ENCODE results near the gene NPBWR2. TPM values are rescaled to one million over a fixed set of nuclear protein-coding genes. Genes with fewer than 3 reads are reported as not detected.

NPBWR2 gene
- total RNA-seq, 3 donors from 2014 or later (not counting 1 experiment from before 2014, with no cell fraction given) = not detected

DNA sequence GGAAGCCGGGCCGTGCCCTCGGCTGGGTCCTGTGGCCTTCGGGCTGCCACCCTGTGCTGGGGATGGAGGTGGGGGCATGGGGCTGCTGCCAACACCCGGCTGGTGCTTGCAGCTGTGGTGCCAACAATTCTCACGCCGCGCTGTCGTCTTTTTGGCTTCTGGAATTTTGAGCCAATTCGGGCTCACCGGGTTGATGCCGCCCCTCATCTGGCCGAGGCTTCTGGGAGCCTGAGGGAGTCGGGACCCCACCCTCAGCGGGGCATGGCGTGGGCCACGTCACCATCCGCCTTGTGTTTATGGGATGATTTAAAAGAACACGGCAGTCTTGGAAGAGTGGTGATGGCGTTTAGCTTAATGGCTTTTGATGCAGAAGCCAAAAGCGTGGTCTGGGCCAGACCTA is 8.7 kb upstream of the NPBWR2 start:
- H3K27ac ChIP-seq (ENCODE audit: low read length) = no peak overlapping the region
- Mint-ChIP-seq H3K36me3 (no peaks in the 10 kb centered on the region), H3K4me1 (peaks cover 8% of the 10 kb centered on the region in 2 donors), H3K27ac (no peak overlapping the region), H3K4me3 (no peak overlapping the region), H3K27me3 (ENCODE audit: low read depth in 2 of 2) (no peaks in the 10 kb centered on the region), H3K9me3 (no peaks in the 10 kb centered on the region)
- no peak for ATAC-seq
- no peak for DNase-seq
- intact Hi-C loops (cut with micrococcal nuclease) = no loop called here
- H3K4me3 ChIP-seq (ENCODE audit: low read length) = no peak overlapping the region
- no peaks in the 10 kb centered on the region for H3K27me3 ChIP-seq (ENCODE audit: control insufficient read depth, insufficient read depth, low read length)
- TF ChIP-seq, protein P1, sequence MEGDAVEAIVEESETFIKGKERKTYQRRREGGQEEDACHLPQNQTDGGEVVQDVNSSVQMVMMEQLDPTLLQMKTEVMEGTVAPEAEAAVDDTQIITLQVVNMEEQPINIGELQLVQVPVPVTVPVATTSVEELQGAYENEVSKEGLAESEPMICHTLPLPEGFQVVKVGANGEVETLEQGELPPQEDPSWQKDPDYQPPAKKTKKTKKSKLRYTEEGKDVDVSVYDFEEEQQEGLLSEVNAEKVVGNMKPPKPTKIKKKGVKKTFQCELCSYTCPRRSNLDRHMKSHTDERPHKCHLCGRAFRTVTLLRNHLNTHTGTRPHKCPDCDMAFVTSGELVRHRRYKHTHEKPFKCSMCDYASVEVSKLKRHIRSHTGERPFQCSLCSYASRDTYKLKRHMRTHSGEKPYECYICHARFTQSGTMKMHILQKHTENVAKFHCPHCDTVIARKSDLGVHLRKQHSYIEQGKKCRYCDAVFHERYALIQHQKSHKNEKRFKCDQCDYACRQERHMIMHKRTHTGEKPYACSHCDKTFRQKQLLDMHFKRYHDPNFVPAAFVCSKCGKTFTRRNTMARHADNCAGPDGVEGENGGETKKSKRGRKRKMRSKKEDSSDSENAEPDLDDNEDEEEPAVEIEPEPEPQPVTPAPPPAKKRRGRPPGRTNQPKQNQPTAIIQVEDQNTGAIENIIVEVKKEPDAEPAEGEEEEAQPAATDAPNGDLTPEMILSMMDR (IDR thresholded peaks at IDR 0.05) = no peak
- 95% methylated on average over 21 of the region's 21 CpGs for WGBS (ENCODE audit: insufficient coverage)
- peaks cover 10% of the 10 kb centered on the region for H3K4me1 ChIP-seq (ENCODE audit: control insufficient read depth, insufficient read depth, low read length)
- no peaks in the 10 kb centered on the region for H3K36me3 ChIP-seq (ENCODE audit: control insufficient read depth, insufficient read depth, low read length)
- H3K9me3 ChIP-seq (ENCODE audit: control insufficient read depth, insufficient read depth, low read length) = no peaks in the 10 kb centered on the region

DNA sequence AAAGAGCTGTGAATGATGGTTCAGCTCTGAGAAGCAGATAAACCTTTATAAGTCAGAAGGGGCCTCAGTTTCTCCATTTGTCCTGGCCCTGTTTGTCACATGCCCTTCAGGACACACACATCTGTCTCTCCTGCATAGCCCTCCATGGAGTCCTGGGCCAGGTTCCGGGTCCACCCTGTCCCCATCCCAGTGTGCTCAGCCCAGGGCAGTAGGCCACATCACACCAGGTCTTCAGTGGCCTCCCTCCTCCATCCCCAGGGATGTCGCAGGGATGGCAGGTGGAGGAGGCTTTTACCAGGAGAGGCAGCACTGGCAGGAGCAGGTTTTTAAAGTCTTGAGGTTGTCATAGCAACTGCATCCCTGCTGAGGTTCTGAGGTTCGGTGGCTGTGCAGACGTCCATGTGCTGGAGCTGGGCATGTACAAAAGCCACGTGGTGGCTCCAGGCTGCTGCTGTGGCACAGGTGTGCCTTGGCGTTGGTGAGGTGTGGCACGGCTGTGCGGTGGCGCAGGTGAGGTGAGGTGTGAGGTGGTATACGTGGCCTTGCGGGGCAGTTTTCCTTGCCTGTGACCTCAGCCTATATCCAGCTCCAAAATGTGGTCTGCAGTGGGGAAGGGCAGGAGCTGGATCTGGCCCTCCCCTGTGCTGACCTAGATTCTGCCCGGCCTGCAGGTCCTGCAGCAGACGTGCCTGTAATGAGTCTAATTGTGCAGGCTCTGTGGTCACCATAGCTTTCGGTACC is 8.0 kb upstream of the NPBWR2 start:
- Histone ChIP-seq H3K27me3 (ENCODE audit: control insufficient read depth, insufficient read depth, low read length) (no peaks in the 10 kb centered on the region), H3K27ac (ENCODE audit: low read length) (no peak overlapping the region), H3K4me1 (ENCODE audit: control insufficient read depth, insufficient read depth, low read length) (peaks cover 6% of the 10 kb centered on the region), H3K9me3 (ENCODE audit: control insufficient read depth, insufficient read depth, low read length) (no peaks in the 10 kb centered on the region), H3K4me3 (ENCODE audit: low read length) (no peak overlapping the region), H3K36me3 (ENCODE audit: control insufficient read depth, insufficient read depth, low read length) (no peaks in the 10 kb centered on the region)
- no peak for DNase-seq
- 81% methylated on average over 13 of the region's 14 CpGs for WGBS (ENCODE audit: insufficient coverage)
- Mint-ChIP-seq H3K27me3 (ENCODE audit: low read depth in 2 of 2) (no peaks in the 10 kb centered on the region), H3K27ac (no peak overlapping the region), H3K9me3 (no peaks in the 10 kb centered on the region), H3K4me3 (no peak overlapping the region), H3K4me1 (peaks cover 6% of the 10 kb centered on the region in 2 donors), H3K36me3 (no peaks in the 10 kb centered on the region)
- intact Hi-C loops (cut with micrococcal nuclease) = no loop called here
- ATAC-seq = no peak
- TF ChIP-seq, protein P1 (IDR thresholded peaks at IDR 0.05) = no peak

DNA sequence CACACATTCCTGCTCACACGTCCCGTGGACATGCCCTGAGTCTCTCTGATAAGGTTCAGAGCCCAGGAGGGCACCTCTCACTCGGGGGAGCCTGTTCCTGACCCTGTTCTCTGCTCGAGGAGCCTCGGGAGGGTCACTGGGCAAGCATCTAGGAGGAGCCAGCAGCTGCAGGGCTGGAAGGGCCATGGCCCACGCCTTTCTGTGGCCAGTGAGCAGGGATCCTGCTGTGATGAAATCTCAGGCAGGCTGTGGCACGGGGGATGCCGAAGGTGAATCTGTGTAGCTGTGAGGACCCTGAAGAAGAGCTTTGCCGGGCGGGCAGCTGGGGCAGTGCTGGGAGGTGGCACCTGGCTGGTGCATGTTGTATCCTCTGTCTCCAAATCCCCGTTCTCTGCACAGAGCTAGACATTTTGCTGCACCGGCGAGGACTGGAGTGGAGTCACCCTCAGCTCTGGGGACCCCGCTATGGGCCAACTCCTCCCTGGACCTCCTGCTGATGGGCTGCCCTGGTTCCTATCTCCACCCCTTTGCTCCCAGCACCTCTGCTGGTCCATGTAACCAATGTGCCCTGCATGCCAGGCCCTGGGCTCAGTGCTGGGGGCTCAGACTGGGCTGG is 7.1 kb upstream of the NPBWR2 start:
- Mint-ChIP-seq H3K4me3 (no peak overlapping the region), H3K27ac (no peak overlapping the region), H3K4me1 (no peaks in the 10 kb centered on the region), H3K27me3 (ENCODE audit: low read depth in 2 of 2) (no peaks in the 10 kb centered on the region), H3K36me3 (no peaks in the 10 kb centered on the region), H3K9me3 (no peaks in the 10 kb centered on the region)
- intact Hi-C loops (cut with micrococcal nuclease) = no loop called here
- no peak overlapping the region for H3K4me3 ChIP-seq (ENCODE audit: low read length)
- H3K36me3 ChIP-seq (ENCODE audit: control insufficient read depth, insufficient read depth, low read length) = no peaks in the 10 kb centered on the region
- no peaks in the 10 kb centered on the region for H3K27me3 ChIP-seq (ENCODE audit: control insufficient read depth, insufficient read depth, low read length)
- WGBS (ENCODE audit: insufficient coverage) = 88% methylated on average over 14 of the region's 14 CpGs
- ATAC-seq = no peak
- no peaks in the 10 kb centered on the region for H3K4me1 ChIP-seq (ENCODE audit: control insufficient read depth, insufficient read depth, low read length)
- TF ChIP-seq, protein P1 (IDR thresholded peaks at IDR 0.05) = no peak
- no peak overlapping the region for H3K27ac ChIP-seq (ENCODE audit: low read length)
- DNase-seq = no peak
- no peaks in the 10 kb centered on the region for H3K9me3 ChIP-seq (ENCODE audit: control insufficient read depth, insufficient read depth, low read length)

Data from natural killer cell (primary cell).